Measurements from ENCODE around the gene IQSEC1. TPM values are rescaled to one million over a fixed set of nuclear protein-coding genes. Genes with fewer than 3 reads are reported as not detected.

IQSEC1 gene
- total RNA-seq, 1 experiment from 2014 or later = 13.0 TPM

DNA sequence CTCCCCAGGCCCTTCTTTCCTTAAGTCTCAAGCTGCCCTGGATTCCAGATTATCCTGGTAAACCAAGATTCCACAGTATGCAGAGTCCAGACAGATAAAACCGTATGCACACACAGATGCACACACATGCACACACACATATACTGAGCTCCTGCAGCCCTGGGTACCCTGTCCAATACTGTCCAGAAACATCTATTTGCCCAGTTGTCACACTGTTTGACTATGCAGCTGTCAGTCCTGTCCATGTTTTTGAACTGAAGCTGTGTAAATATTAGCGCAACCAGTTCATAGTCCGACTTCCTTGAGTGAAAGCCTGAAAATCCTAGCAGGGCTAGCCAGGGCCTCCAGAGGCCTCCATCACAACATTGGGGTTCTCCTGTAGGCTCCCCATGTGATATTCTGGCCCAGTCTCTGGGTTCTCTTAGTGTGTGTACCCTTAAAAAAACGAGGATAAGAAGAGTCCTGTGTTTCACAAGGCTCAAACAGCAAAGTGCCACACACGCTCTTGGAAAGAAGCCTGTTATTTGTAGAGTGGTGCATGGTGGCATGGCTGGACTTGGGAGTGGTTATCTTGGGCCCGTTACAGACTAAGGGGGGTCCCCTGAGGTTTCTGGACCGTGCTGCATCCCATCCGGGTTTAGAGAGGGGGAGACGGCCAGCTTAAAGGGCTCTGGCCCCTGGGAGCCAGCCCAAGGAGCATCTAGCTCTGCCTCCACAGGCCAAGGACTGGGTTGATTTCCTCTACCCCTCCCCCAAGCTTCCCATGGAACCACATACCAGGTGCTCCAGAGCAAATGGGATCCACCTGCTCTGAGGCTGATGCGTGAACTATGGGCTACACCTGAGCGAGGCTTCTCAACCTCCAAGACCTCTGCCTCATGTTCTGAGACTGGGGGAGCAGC is 108.3 kb downstream of the IQSEC1 start:
- TF ChIP-seq, protein P1, sequence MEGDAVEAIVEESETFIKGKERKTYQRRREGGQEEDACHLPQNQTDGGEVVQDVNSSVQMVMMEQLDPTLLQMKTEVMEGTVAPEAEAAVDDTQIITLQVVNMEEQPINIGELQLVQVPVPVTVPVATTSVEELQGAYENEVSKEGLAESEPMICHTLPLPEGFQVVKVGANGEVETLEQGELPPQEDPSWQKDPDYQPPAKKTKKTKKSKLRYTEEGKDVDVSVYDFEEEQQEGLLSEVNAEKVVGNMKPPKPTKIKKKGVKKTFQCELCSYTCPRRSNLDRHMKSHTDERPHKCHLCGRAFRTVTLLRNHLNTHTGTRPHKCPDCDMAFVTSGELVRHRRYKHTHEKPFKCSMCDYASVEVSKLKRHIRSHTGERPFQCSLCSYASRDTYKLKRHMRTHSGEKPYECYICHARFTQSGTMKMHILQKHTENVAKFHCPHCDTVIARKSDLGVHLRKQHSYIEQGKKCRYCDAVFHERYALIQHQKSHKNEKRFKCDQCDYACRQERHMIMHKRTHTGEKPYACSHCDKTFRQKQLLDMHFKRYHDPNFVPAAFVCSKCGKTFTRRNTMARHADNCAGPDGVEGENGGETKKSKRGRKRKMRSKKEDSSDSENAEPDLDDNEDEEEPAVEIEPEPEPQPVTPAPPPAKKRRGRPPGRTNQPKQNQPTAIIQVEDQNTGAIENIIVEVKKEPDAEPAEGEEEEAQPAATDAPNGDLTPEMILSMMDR (conservative IDR thresholded peaks at IDR 0.05; ENCODE audit: low read depth, low read length) = no peak
- no peak for TF ChIP-seq EZH2 (IDR thresholded peaks at IDR 0.05; ENCODE audit: borderline replicate concordance, low read depth, low read length, poor library complexity, severe bottlenecking)
- DNase-seq (ENCODE audit: low spot score) = no peak
- Histone ChIP-seq H3K4me3 (ENCODE audit: low read depth, low read length, poor library complexity, severe bottlenecking) (no peak overlapping the region), H3K27ac (ENCODE audit: low read depth, low read length, poor library complexity, severe bottlenecking) (no peak overlapping the region), H3K27me3 (replicated peaks; ENCODE audit: insufficient read depth, low read depth, low read length, poor library complexity) (no peaks in the 10 kb centered on the region), H3K9me3 (ENCODE audit: low read depth, low read length, poor library complexity, severe bottlenecking) (no peaks in the 10 kb centered on the region), H3K4me1 (ENCODE audit: insufficient read depth, low read length, poor library complexity, severe bottlenecking) (peaks cover 6% of the 10 kb centered on the region), H3K36me3 (ENCODE audit: insufficient read depth, low read length, poor library complexity, severe bottlenecking) (no peaks in the 10 kb centered on the region)
- no TSS peak for BruUV-seq (replicated peaks)
- CTCF ChIA-PET = no interaction called here
- intact Hi-C loops (cut with micrococcal nuclease; ENCODE audit: unreplicated experiment) = no loop called here
- POLR2A ChIA-PET (ENCODE audit: low non-redundant PET) = no interaction called here

DNA sequence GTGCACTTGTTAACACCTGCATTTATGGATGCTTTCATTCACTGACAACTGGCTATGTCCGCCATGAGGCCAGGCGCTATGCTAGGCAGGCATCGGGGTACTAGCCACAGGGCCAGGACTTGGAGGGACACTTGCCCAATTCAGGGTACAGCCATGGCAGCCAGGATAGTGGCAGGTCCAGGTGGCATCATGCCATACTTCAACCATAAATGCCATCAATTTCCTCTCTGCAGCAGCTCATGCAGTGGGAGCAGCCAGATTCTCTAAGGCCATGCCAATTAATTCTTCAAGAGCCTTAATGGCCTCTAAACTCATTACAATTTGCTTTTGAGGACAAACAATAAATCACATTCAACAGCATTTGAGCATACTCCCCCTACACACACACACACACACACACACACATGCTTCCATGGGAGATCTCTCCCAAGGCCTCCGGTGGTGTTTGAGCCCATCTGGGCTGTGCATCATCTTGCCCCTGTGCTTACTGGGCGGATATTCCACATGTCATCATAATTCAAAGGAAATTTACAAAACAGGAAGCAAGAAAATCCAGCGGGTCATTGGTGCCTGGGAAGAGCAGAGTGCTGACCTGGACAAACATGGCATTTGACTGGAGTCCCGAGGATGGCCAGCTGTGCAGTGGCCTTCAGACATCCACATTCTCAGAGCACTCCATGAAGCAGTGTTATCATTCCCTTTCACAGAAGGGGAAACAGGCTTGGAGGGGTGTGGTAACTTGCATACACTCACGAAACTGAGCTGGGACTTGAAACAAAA is 109.1 kb downstream of the IQSEC1 start:
- no peaks in the 10 kb centered on the region for H3K27me3 ChIP-seq (replicated peaks; ENCODE audit: insufficient read depth, low read depth, low read length, poor library complexity)
- H3K9me3 ChIP-seq (ENCODE audit: low read depth, low read length, poor library complexity, severe bottlenecking) = no peaks in the 10 kb centered on the region
- peaks cover 6% of the 10 kb centered on the region for H3K4me1 ChIP-seq (ENCODE audit: insufficient read depth, low read length, poor library complexity, severe bottlenecking)
- ChIA-PET CTCF (interaction anchor here (0.6 kb wide), 1 partner anchor 20 kb away, joined by 4 read pairs; no protein-coding TSS in a partner anchor), POLR2A (ENCODE audit: low non-redundant PET) (no interaction called here)
- H3K27ac ChIP-seq (ENCODE audit: low read depth, low read length, poor library complexity, severe bottlenecking) = no peak overlapping the region
- TF ChIP-seq EZH2 (IDR thresholded peaks at IDR 0.05; ENCODE audit: borderline replicate concordance, low read depth, low read length, poor library complexity, severe bottlenecking) = no peak
- TF ChIP-seq, protein P1 (conservative IDR thresholded peaks at IDR 0.05; ENCODE audit: low read depth, low read length) = no peak
- DNase-seq (ENCODE audit: low spot score) = no peak
- intact Hi-C loops (cut with micrococcal nuclease; ENCODE audit: unreplicated experiment) = no loop called here
- H3K4me3 ChIP-seq (ENCODE audit: low read depth, low read length, poor library complexity, severe bottlenecking) = no peak overlapping the region
- TSS peak; percentile 29 for BruUV-seq (replicated peaks)
- H3K36me3 ChIP-seq (ENCODE audit: insufficient read depth, low read length, poor library complexity, severe bottlenecking) = no peaks in the 10 kb centered on the region

DNA sequence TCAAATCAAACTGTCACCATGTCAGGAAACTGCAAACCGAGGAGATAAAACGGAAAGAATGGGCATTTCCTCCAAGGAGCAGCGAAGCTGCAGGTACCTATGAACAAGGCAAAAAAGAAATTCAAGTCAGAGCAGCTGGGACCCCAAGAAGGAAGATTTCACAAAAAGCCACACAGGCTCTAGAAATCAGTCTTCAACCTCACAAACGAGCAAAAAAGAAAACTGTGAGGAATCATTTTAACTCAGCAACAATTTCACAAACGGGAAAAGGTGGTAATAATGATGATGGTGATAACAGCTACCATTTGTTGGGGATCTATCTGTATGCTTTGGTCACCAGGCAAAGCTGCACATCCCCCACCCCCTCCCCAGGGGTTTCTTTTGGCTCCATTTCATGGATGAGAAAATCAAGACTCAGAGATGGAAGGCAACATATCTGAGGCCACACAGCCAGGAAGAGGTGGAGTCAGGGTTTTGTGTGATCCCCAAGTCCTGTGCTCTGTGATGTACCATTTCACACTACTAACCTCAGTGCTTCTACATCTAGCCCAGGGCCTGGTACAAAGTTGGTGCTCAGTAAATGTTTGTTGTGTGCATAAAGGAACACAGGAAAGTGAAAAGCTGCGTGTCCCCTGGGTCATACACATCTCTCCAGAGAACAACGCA is 109.9 kb downstream of the IQSEC1 start:
- BruUV-seq (replicated peaks) = no TSS peak
- H3K27me3 ChIP-seq (replicated peaks; ENCODE audit: insufficient read depth, low read depth, low read length, poor library complexity) = no peaks in the 10 kb centered on the region
- no peak for DNase-seq (ENCODE audit: low spot score)
- no peaks in the 10 kb centered on the region for H3K36me3 ChIP-seq (ENCODE audit: insufficient read depth, low read length, poor library complexity, severe bottlenecking)
- CTCF ChIA-PET = interaction anchor here (0.6 kb wide), 1 partner anchor 21 kb away, joined by 4 read pairs; no protein-coding TSS in a partner anchor
- H3K9me3 ChIP-seq (ENCODE audit: low read depth, low read length, poor library complexity, severe bottlenecking) = no peaks in the 10 kb centered on the region
- POLR2A ChIA-PET (ENCODE audit: low non-redundant PET) = no interaction called here
- peaks cover 5% of the 10 kb centered on the region for H3K4me1 ChIP-seq (ENCODE audit: insufficient read depth, low read length, poor library complexity, severe bottlenecking)
- H3K4me3 ChIP-seq (ENCODE audit: low read depth, low read length, poor library complexity, severe bottlenecking) = no peak overlapping the region
- H3K27ac ChIP-seq (ENCODE audit: low read depth, low read length, poor library complexity, severe bottlenecking) = no peak overlapping the region
- intact Hi-C loops (cut with micrococcal nuclease; ENCODE audit: unreplicated experiment) = no loop called here
- no peak for TF ChIP-seq EZH2 (IDR thresholded peaks at IDR 0.05; ENCODE audit: borderline replicate concordance, low read depth, low read length, poor library complexity, severe bottlenecking)
- TF ChIP-seq, protein P1 (conservative IDR thresholded peaks at IDR 0.05; ENCODE audit: low read depth, low read length) = no peak

Data from A673 (cell line).